ENCODE results near the gene DMD. TPM values are rescaled to one million over a fixed set of nuclear protein-coding genes. Genes with fewer than 3 reads are reported as not detected.

The DMD gene
- total and polyA plus RNA-seq, 8 donors: 6.8 to 117 (median 44.2) TPM

GRCh38 chrX:33207056-33207455, 4.3 kb downstream of the DMD start:
- peak overlapping the region in 2 of 5 donors; percentile 37 to 38 for H3K27ac ChIP-seq
- H3K36me3 ChIP-seq: no peaks in the 10 kb centered on the region
- peak overlapping the region in 2 of 4 donors; percentile 17 to 24 for H3K4me3 ChIP-seq
- no peak for DNase-seq
- H3K9me3 ChIP-seq: no peaks in the 10 kb centered on the region
- H3K27me3 ChIP-seq: no peaks in the 10 kb centered on the region
- intact Hi-C loops (cut with DNase I; ENCODE audit: low total_unique reads): no loop called here
- 8 to 59% (median 42%) methylated on average over 1 of the region's 1 CpG for WGBS, 5 donors
- TF ChIP-seq EP300 (IDR thresholded peaks at IDR 0.05) (no peak), POLR2A (IDR thresholded peaks at IDR 0.05) (no peak), CTCF (IDR thresholded peaks at IDR 0.05) (no peak), POLR2AphosphoS5 (IDR thresholded peaks at IDR 0.05) (no peak)
- no peaks in the 10 kb centered on the region for H3K4me1 ChIP-seq

- WGBS, 5 donors: 48 to 64% (median 53%) methylated on average over 3 of the region's 3 CpGs
- no peak overlapping the region for H3K4me3 ChIP-seq
Measured at GRCh38 chrX:33205321-33205720, 6.0 kb downstream of the DMD start.

GRCh38 chrX:33204889-33205288, 6.5 kb downstream of the DMD start:
- TF ChIP-seq CTCF (IDR thresholded peaks at IDR 0.05) (no peak), POLR2AphosphoS5 (IDR thresholded peaks at IDR 0.05) (peak in 1 of 3 donors; percentile 55)
- DNase-seq: no peak
- Histone ChIP-seq H3K27me3 (no peaks in the 10 kb centered on the region), H3K4me3 (peak overlapping the region in 1 of 4 donors; percentile 3), H3K36me3 (no peaks in the 10 kb centered on the region), H3K4me1 (no peaks in the 10 kb centered on the region), H3K9me3 (no peaks in the 10 kb centered on the region), H3K27ac (peak overlapping the region in 2 of 5 donors; percentile 27 to 43)
- 50 to 77% (median 56%) methylated on average over 5 of the region's 5 CpGs for WGBS, 5 donors
- intact Hi-C loops (cut with DNase I; ENCODE audit: low total_unique reads): no loop called here

More at GRCh38 chrX:33205321-33205720, 6.0 kb downstream of the DMD start:
- DNase-seq: no peak
- Histone ChIP-seq H3K4me1 (no peaks in the 10 kb centered on the region), H3K27ac (peak overlapping the region in 3 of 5 donors; percentile 15 to 43 (median 27)), H3K9me3 (no peaks in the 10 kb centered on the region), H3K36me3 (no peaks in the 10 kb centered on the region), H3K27me3 (no peaks in the 10 kb centered on the region)
- TF ChIP-seq EP300 (IDR thresholded peaks at IDR 0.05) (no peak), POLR2AphosphoS5 (IDR thresholded peaks at IDR 0.05) (no peak), POLR2A (IDR thresholded peaks at IDR 0.05) (no peak), CTCF (IDR thresholded peaks at IDR 0.05) (no peak)
- intact Hi-C loops (cut with DNase I; ENCODE audit: low total_unique reads): no loop called here

GRCh38 chrX:33198561-33199279, 12.6 kb downstream of the DMD start:
- H3K9me3 ChIP-seq: no peaks in the 10 kb centered on the region
- no peaks in the 10 kb centered on the region for H3K4me1 ChIP-seq
- 68 to 80% (median 73%) methylated on average over 8 of the region's 8 CpGs for WGBS, 5 donors
- H3K4me3 ChIP-seq: no peak overlapping the region
- no peak for DNase-seq
- H3K27me3 ChIP-seq: no peaks in the 10 kb centered on the region
- H3K36me3 ChIP-seq: no peaks in the 10 kb centered on the region
- intact Hi-C loops (cut with DNase I; ENCODE audit: low total_unique reads): no loop called here
- TF ChIP-seq POLR2A (IDR thresholded peaks at IDR 0.05) (no peak), EP300 (IDR thresholded peaks at IDR 0.05) (no peak), POLR2AphosphoS5 (IDR thresholded peaks at IDR 0.05) (no peak), CTCF (IDR thresholded peaks at IDR 0.05) (no peak)
- no peak overlapping the region for H3K27ac ChIP-seq
